Measurements from ENCODE around the gene ANXA10. TPM values are rescaled to one million over a fixed set of nuclear protein-coding genes. Genes with fewer than 3 reads are reported as not detected.

The ANXA10 gene
- total and polyA plus RNA-seq, 2 of the 4 experiments (the other 2 are of a cell fraction): 0.44 to 0.72 TPM

GRCh38 chr4:168177546-168178149 is 85.3 kb downstream of the ANXA10 start:
- Histone ChIP-seq H2BK15ac (ENCODE audit: low read depth, low read length) (no peak overlapping the region), H4K91ac (ENCODE audit: insufficient read depth, low read depth, low read length) (no peak overlapping the region), H3K9me3 (ENCODE audit: control insufficient read depth, insufficient read depth, low read length) (no peaks in the 10 kb centered on the region), H3K4me3 (ENCODE audit: insufficient read depth, low read depth, low read length) (no peak overlapping the region), H3K4me2 (ENCODE audit: low read depth, low read length) (no peak overlapping the region), H3K4ac (ENCODE audit: low read depth, low read length) (no peak overlapping the region), H4K20me1 (ENCODE audit: insufficient read depth, low read length) (no peaks in the 10 kb centered on the region), H2BK120ac (ENCODE audit: low read depth, low read length) (no peak overlapping the region), H2AK9ac (replicated peaks; ENCODE audit: low read depth, low read length, poor library complexity) (no peak overlapping the region), H3K27ac (ENCODE audit: insufficient read depth, low read length) (no peak overlapping the region), H2BK20ac (ENCODE audit: low read depth, low read length) (no peak overlapping the region), H4K8ac (ENCODE audit: low read depth in 2 of 2, low read length in 2 of 2) (no peak overlapping the region), H3K23ac (ENCODE audit: low read depth, low read length) (no peak overlapping the region), H3K14ac (replicated peaks; ENCODE audit: low read depth, low read length) (no peak overlapping the region), H3K36me3 (ENCODE audit: control insufficient read depth, insufficient read depth, low read length) (no peaks in the 10 kb centered on the region), H2AK5ac (ENCODE audit: low read depth, low read length) (no peak overlapping the region), H2BK5ac (ENCODE audit: low read depth, low read length, poor library complexity, severe bottlenecking) (no peak overlapping the region), H3K79me1 (ENCODE audit: low read depth in 1 of 2, low read length in 2 of 2) (no peaks in the 10 kb centered on the region), H3K56ac (ENCODE audit: extremely low read depth, insufficient read depth, low read length) (no peak overlapping the region), H2AFZ (replicated peaks; ENCODE audit: low read length, poor library complexity) (peak overlapping the region; percentile 29), H3K9me1 (ENCODE audit: insufficient read depth, low read length) (no peaks in the 10 kb centered on the region), H4K5ac (ENCODE audit: low read depth, low read length) (no peak overlapping the region), H3K27me3 (ENCODE audit: control insufficient read depth, insufficient read depth, low read length) (peaks cover 2% of the 10 kb centered on the region; the same call in 1 of the 2 replicates), H3K9ac (ENCODE audit: low read depth, low read length) (no peak overlapping the region), H3K18ac (ENCODE audit: low read depth, low read length) (no peak overlapping the region), H3K4me1 (ENCODE audit: control insufficient read depth, insufficient read depth, low read length) (no peaks in the 10 kb centered on the region)
- DNase-seq (no peak), ATAC-seq (ENCODE audit: low read depth) (no peak)
- no TSS peak for BruUV-seq (replicated peaks)
- dilution Hi-C loops (cut with HindIII; ENCODE audit: low sequenced_read_pairs, unreplicated experiment): no loop called here
- ChIA-PET POLR2A (ENCODE audit: unreplicated experiment) (interaction anchor here (0.6 kb wide), 1 partner anchor 1482 kb away, joined by 4 read pairs; no protein-coding TSS in a partner anchor), CTCF (no interaction called here)
- intact Hi-C loops (cut with micrococcal nuclease): no loop called here
- 83% methylated on average over 1 of the region's 5 CpGs; no CpG with 5 or more reads in 1 of the 2 experiments for WGBS, 2 experiments (ENCODE audit: extremely low coverage in 2 of 2, insufficient read length in 1 of 2)
- in situ Hi-C loops (cut with MboI; ENCODE audit: low sequenced_read_pairs): loop anchor here (25.0 kb wide), 3 partner anchors 335 to 1310 kb away; no protein-coding TSS in a partner anchor
- TF ChIP-seq FOS (IDR thresholded peaks at IDR 0.05; ENCODE audit: low read depth, low read length): no peak
- no peak for TF ChIP-seq CEBPB (IDR thresholded peaks at IDR 0.05; ENCODE audit: low read depth, low read length)
- TF ChIP-seq RCOR1 (IDR thresholded peaks at IDR 0.05; ENCODE audit: insufficient replicate concordance, low read length): no peak
- TF ChIP-seq ELK1 (IDR thresholded peaks at IDR 0.05; ENCODE audit: borderline replicate concordance, low read depth, low read length): no peak
- no peak for TF ChIP-seq USF2 (IDR thresholded peaks at IDR 0.05; ENCODE audit: low read depth, low read length)
- no peak for TF ChIP-seq BHLHE40 (IDR thresholded peaks at IDR 0.05; ENCODE audit: low read depth, low read length)
- TF ChIP-seq SMC3 (IDR thresholded peaks at IDR 0.05; ENCODE audit: low read depth, low read length): no peak
- TF ChIP-seq MAZ (IDR thresholded peaks at IDR 0.05; ENCODE audit: borderline replicate concordance, low read depth, low read length): no peak
- TF ChIP-seq, protein P1, sequence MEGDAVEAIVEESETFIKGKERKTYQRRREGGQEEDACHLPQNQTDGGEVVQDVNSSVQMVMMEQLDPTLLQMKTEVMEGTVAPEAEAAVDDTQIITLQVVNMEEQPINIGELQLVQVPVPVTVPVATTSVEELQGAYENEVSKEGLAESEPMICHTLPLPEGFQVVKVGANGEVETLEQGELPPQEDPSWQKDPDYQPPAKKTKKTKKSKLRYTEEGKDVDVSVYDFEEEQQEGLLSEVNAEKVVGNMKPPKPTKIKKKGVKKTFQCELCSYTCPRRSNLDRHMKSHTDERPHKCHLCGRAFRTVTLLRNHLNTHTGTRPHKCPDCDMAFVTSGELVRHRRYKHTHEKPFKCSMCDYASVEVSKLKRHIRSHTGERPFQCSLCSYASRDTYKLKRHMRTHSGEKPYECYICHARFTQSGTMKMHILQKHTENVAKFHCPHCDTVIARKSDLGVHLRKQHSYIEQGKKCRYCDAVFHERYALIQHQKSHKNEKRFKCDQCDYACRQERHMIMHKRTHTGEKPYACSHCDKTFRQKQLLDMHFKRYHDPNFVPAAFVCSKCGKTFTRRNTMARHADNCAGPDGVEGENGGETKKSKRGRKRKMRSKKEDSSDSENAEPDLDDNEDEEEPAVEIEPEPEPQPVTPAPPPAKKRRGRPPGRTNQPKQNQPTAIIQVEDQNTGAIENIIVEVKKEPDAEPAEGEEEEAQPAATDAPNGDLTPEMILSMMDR (conservative IDR thresholded peaks at IDR 0.05; ENCODE audit: low read depth, low read length): no peak
- no peak for TF ChIP-seq POLR2A (IDR thresholded peaks at IDR 0.05; ENCODE audit: low read depth, low read length)
- no peak for TF ChIP-seq MAFK (IDR thresholded peaks at IDR 0.05; ENCODE audit: low read depth, low read length)
- TF ChIP-seq RFX5 (IDR thresholded peaks at IDR 0.05; ENCODE audit: low read depth, low read length): no peak
- TF ChIP-seq MXI1 (IDR thresholded peaks at IDR 0.05; ENCODE audit: borderline replicate concordance, low read depth, low read length): no peak
